ENCODE results near the gene SH2D7.

SH2D7 gene

GRCh38 chr15:78131295-78132061 is 39.1 kb downstream of the SH2D7 start, which contains the start of gene CIB2:
TSS of gene CIB2 (minus strand) at chr15:78131445. CDS start at chr15:78131215, 230 bp downstream.
- H3K79me2 ChIP-seq (ENCODE audit: low read length), result no peaks in the 10 kb centered on the region
- TF ChIP-seq CTCF (IDR thresholded peaks at IDR 0.05; ENCODE audit: low read depth, low read length) (peak; percentile 71), EZH2phosphoT487 (IDR thresholded peaks at IDR 0.05; ENCODE audit: low read depth) (no peak)
- no peaks in the 10 kb centered on the region for H3K27me3 ChIP-seq (ENCODE audit: low read depth, low read length)
- H3K9ac ChIP-seq (ENCODE audit: low read length), result peak within 1 kb of the TSS; percentile 91
- H3K4me1 ChIP-seq (ENCODE audit: low read length), result peaks cover 14% of the 10 kb centered on the region
- no peaks in the 10 kb centered on the region for H4K20me1 ChIP-seq (ENCODE audit: insufficient read depth, low read length)
- H2AFZ ChIP-seq (ENCODE audit: low read depth, low read length), result peak within 1 kb of the TSS; percentile 55
- H3K9me3 ChIP-seq (ENCODE audit: insufficient read depth, low read length), result no peaks in the 10 kb centered on the region
- H3K36me3 ChIP-seq (replicated peaks; ENCODE audit: low read depth, low read length), result no peaks in the 10 kb centered on the region
- peak within 1 kb of the TSS; percentile 28 for H3K27ac ChIP-seq (ENCODE audit: low read length)
- peak within 1 kb of the TSS; percentile 87 for H3K4me3 ChIP-seq (ENCODE audit: low read length)
- H3K4me2 ChIP-seq (ENCODE audit: low read length), result peak within 1 kb of the TSS; percentile 99

GRCh38 chr15:78133801-78134200 is 41.4 kb downstream of the SH2D7 start:
- TF ChIP-seq CTCF (IDR thresholded peaks at IDR 0.05; ENCODE audit: low read depth, low read length) (no peak), EZH2phosphoT487 (IDR thresholded peaks at IDR 0.05; ENCODE audit: low read depth) (no peak)
- Histone ChIP-seq H2AFZ (ENCODE audit: low read depth, low read length) (no peak overlapping the region), H3K79me2 (ENCODE audit: low read length) (no peaks in the 10 kb centered on the region), H3K9ac (ENCODE audit: low read length) (no peak overlapping the region), H3K9me3 (ENCODE audit: insufficient read depth, low read length) (no peaks in the 10 kb centered on the region), H3K36me3 (replicated peaks; ENCODE audit: low read depth, low read length) (no peaks in the 10 kb centered on the region), H3K4me3 (ENCODE audit: low read length) (no peak overlapping the region), H3K4me1 (ENCODE audit: low read length) (peaks cover 10% of the 10 kb centered on the region), H4K20me1 (ENCODE audit: insufficient read depth, low read length) (no peaks in the 10 kb centered on the region), H3K27ac (ENCODE audit: low read length) (no peak overlapping the region), H3K4me2 (ENCODE audit: low read length) (no peak overlapping the region), H3K27me3 (ENCODE audit: low read depth, low read length) (no peaks in the 10 kb centered on the region)

- Histone ChIP-seq H4K20me1 (ENCODE audit: insufficient read depth, low read length) (no peaks in the 10 kb centered on the region), H3K4me2 (ENCODE audit: low read length) (no peak overlapping the region), H3K9ac (ENCODE audit: low read length) (no peak overlapping the region), H3K27me3 (ENCODE audit: low read depth, low read length) (no peaks in the 10 kb centered on the region), H3K4me3 (ENCODE audit: low read length) (no peak overlapping the region), H3K36me3 (replicated peaks; ENCODE audit: low read depth, low read length) (no peaks in the 10 kb centered on the region), H3K27ac (ENCODE audit: low read length) (no peak overlapping the region), H3K4me1 (ENCODE audit: low read length) (no peaks in the 10 kb centered on the region), H2AFZ (ENCODE audit: low read depth, low read length) (no peak overlapping the region), H3K9me3 (ENCODE audit: insufficient read depth, low read length) (no peaks in the 10 kb centered on the region), H3K79me2 (ENCODE audit: low read length) (no peaks in the 10 kb centered on the region)
- TF ChIP-seq EZH2phosphoT487 (IDR thresholded peaks at IDR 0.05; ENCODE audit: low read depth) (no peak), CTCF (IDR thresholded peaks at IDR 0.05; ENCODE audit: low read depth, low read length) (no peak)
Observed at GRCh38 chr15:78139578-78139977, 47.2 kb downstream of the SH2D7 start.

- Histone ChIP-seq H4K20me1 (ENCODE audit: insufficient read depth, low read length) (no peaks in the 10 kb centered on the region), H3K27me3 (ENCODE audit: low read depth, low read length) (no peaks in the 10 kb centered on the region), H3K36me3 (replicated peaks; ENCODE audit: low read depth, low read length) (no peaks in the 10 kb centered on the region), H2AFZ (ENCODE audit: low read depth, low read length) (no peak overlapping the region), H3K27ac (ENCODE audit: low read length) (no peak overlapping the region), H3K79me2 (ENCODE audit: low read length) (no peaks in the 10 kb centered on the region), H3K4me3 (ENCODE audit: low read length) (no peak overlapping the region), H3K9me3 (ENCODE audit: insufficient read depth, low read length) (no peaks in the 10 kb centered on the region), H3K4me1 (ENCODE audit: low read length) (no peaks in the 10 kb centered on the region), H3K9ac (ENCODE audit: low read length) (no peak overlapping the region), H3K4me2 (ENCODE audit: low read length) (no peak overlapping the region)
- TF ChIP-seq EZH2phosphoT487 (IDR thresholded peaks at IDR 0.05; ENCODE audit: low read depth) (no peak), CTCF (IDR thresholded peaks at IDR 0.05; ENCODE audit: low read depth, low read length) (no peak)
Observed at GRCh38 chr15:78140292-78140691, 47.9 kb downstream of the SH2D7 start.
